Measurements from ENCODE around the gene RMRP.
A peak's percentile ranks its signal among the peaks of the same experiment; 100 is the strongest.

The RMRP gene

GRCh38 chr9:35673132-35674024 is 15.6 kb upstream of the RMRP start, which contains the start of gene CA9:
TSS of gene CA9 (plus strand) at chr9:35673928. CDS start at chr9:35673960, 32 bp downstream.
- no peaks in the 10 kb centered on the region for H3K4me1 ChIP-seq (ENCODE audit: control insufficient read depth, insufficient read depth, low read length)
- H3K9me3 ChIP-seq (ENCODE audit: control insufficient read depth, insufficient read depth, low read depth, low read length) = no peaks in the 10 kb centered on the region
- H3K27ac ChIP-seq (ENCODE audit: extremely low read depth, low read depth, low read length) = no peak within 1 kb of the TSS
- H3K36me3 ChIP-seq (ENCODE audit: control insufficient read depth in 2 of 2, insufficient read depth in 1 of 2, low read length in 2 of 2) = no peaks in the 10 kb centered on the region
- no peak for TF ChIP-seq KLF16 (tag by site-specific recombination; IDR thresholded peaks at IDR 0.05)
- TF ChIP-seq ZNF16 (tag by site-specific recombination; IDR thresholded peaks at IDR 0.05; ENCODE audit: low read depth) = 0 out of 2 replicates have a peak, but pooled peaks have one; percentile 52
- POLR2A ChIA-PET = interaction anchor here (0.6 to 1.4 kb wide), 4 partner anchors 10 to 21 kb away, joined by 3 to 4 read pairs (median 4); no protein-coding TSS in a partner anchor
- CTCF ChIA-PET = interaction anchor here (0.6 to 1.1 kb wide), 4 partner anchors 12 to 556 kb away, joined by 3 to 5 read pairs (median 4); no protein-coding TSS in a partner anchor
- H3K4me3 ChIP-seq (ENCODE audit: low read depth, low read length) = no peak within 1 kb of the TSS

- POLR2A ChIA-PET = interaction anchor here (0.6 kb wide), 1 partner anchor 859 kb away, joined by 7 read pairs; no protein-coding TSS in a partner anchor
- CTCF ChIA-PET = interaction anchor here (1.0 to 2.3 kb wide), 2 partner anchors 12 to 63 kb away, joined by 3 to 9 read pairs; partner anchors contain the start of genes CCDC107, CREB3, RMRP and TLN1
- Histone ChIP-seq H3K27ac (ENCODE audit: extremely low read depth, low read depth, low read length) (no peak overlapping the region), H3K36me3 (ENCODE audit: control insufficient read depth in 2 of 2, insufficient read depth in 1 of 2, low read length in 2 of 2) (no peaks in the 10 kb centered on the region), H3K4me1 (ENCODE audit: control insufficient read depth, insufficient read depth, low read length) (no peaks in the 10 kb centered on the region), H3K9me3 (ENCODE audit: control insufficient read depth, insufficient read depth, low read depth, low read length) (no peaks in the 10 kb centered on the region), H3K4me3 (ENCODE audit: low read depth, low read length) (no peak overlapping the region)
- TF ChIP-seq ZNF521 (tag by site-specific recombination; IDR thresholded peaks at IDR 0.05) = no peak
- no peak for TF ChIP-seq FEZF1 (tag by site-specific recombination; IDR thresholded peaks at IDR 0.05)
- TF ChIP-seq ZNF549 (tag by site-specific recombination; IDR thresholded peaks at IDR 0.05) = no peak
- no peak for TF ChIP-seq GLI2 (tag by site-specific recombination; IDR thresholded peaks at IDR 0.05; ENCODE audit: borderline replicate concordance, low read depth)
- TF ChIP-seq ZNF488 (tag by site-specific recombination; IDR thresholded peaks at IDR 0.05) = no peak
- no peak for TF ChIP-seq ZBTB26 (tag by site-specific recombination; optimal IDR thresholded peaks at IDR 0.05)
- no peak for TF ChIP-seq ZNF670 (tag by site-specific recombination; IDR thresholded peaks at IDR 0.05; ENCODE audit: low read depth)
- TF ChIP-seq PRDM10 (tag by site-specific recombination; IDR thresholded peaks at IDR 0.05) = no peak
- TF ChIP-seq ZNF280D (tag by site-specific recombination; IDR thresholded peaks at IDR 0.05) = no peak
- TF ChIP-seq ZNF366 (tag by site-specific recombination; conservative IDR thresholded peaks at IDR 0.05) = no peak
- no peak for TF ChIP-seq ZSCAN18 (tag by site-specific recombination; IDR thresholded peaks at IDR 0.05)
- no peak for TF ChIP-seq ZFP3 (tag by site-specific recombination; IDR thresholded peaks at IDR 0.05; ENCODE audit: low read depth)
- no peak for TF ChIP-seq ZNF473 (tag by site-specific recombination; IDR thresholded peaks at IDR 0.05)
- no peak for TF ChIP-seq ZNF791 (tag by site-specific recombination; IDR thresholded peaks at IDR 0.05)
- no peak for TF ChIP-seq ZNF184 (tag by site-specific recombination; IDR thresholded peaks at IDR 0.05)
- no peak for TF ChIP-seq INSM2 (tag by site-specific recombination; IDR thresholded peaks at IDR 0.05)
- TF ChIP-seq KLF16 (tag by site-specific recombination; IDR thresholded peaks at IDR 0.05) = no peak
These were observed 11.7 kb upstream of the RMRP start for GRCh38 chr9:35669331-35670145.

Measured in HEK293 (cell line).